ENCODE measurements around the gene ITSN2. TPM values are rescaled to one million over a fixed set of nuclear protein-coding genes. Genes with fewer than 3 reads are reported as not detected.
"Not testable (repeated sequence)": the region's sequence is repeated elsewhere in the genome, so short reads cannot be mapped to it uniquely, and the experiment has no call there.

Gene ITSN2
- total RNA-seq, 5 donors from 2014 or later (not counting 1 experiment from before 2014, with no cell fraction given): 95.7 to 110 (median 101) TPM

DNA sequence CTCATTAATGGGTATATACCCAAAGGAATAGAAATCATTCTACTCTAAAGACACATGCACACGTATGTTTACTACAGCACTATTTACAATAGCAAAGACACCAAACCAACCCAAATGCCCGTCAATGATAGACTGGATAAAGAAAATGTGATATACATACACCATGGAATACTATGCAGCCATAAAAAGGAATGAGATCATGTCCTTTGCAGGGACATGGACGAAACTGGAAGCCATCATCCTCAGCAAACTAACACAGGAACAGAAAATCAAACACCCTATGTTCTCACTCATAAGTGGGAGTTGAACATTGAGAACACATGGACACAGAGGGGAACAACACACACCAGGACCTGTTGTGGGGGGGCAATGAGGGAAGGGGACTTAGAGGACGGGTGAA lies 3.2 kb downstream of the ITSN2 start:
- H3K27me3 ChIP-seq (replicated peaks in 1 of 2; ENCODE audit: control insufficient read depth in 2 of 2, extremely low read depth in 1 of 2, insufficient read depth in 2 of 2, low read length in 1 of 2); H3K4me3 ChIP-seq (ENCODE audit: control insufficient read depth in 1 of 2, extremely low read depth in 1 of 2, low read length in 1 of 2); H3K27me3 Mint-ChIP-seq; H3K9me3 ChIP-seq; CTCF ChIA-PET; H3K36me3 ChIP-seq (ENCODE audit: control insufficient read depth in 2 of 2, extremely low read depth in 1 of 2, insufficient read depth in 1 of 2, low read length in 1 of 2); H3K36me3 Mint-ChIP-seq; H3K9me3 Mint-ChIP-seq; POLR2A ChIA-PET; H3K27ac ChIP-seq (ENCODE audit: low read length); ATAC-seq (replicated peaks in 1 of 4); DNase-seq: not testable (repeated sequence)
- H3K4me3 Mint-ChIP-seq: peak overlapping the region in 2 of 3 donors; percentile 23 to 45
- no CpG with 5 or more reads among the region's 4 CpGs for WGBS (ENCODE audit: insufficient coverage)
- peaks cover 20 to 23% of the 10 kb centered on the region in 2 experiments for H3K4me1 ChIP-seq (ENCODE audit: control insufficient read depth in 1 of 2, extremely low read depth in 1 of 2, insufficient read depth in 2 of 2, low read length in 2 of 2)
- peaks cover 66 to 72% (median 66%) of the 10 kb centered on the region in 3 donors for H3K4me1 Mint-ChIP-seq
- peak overlapping the region in 1 of 2 donors; percentile 15 for H3K27ac Mint-ChIP-seq

DNA sequence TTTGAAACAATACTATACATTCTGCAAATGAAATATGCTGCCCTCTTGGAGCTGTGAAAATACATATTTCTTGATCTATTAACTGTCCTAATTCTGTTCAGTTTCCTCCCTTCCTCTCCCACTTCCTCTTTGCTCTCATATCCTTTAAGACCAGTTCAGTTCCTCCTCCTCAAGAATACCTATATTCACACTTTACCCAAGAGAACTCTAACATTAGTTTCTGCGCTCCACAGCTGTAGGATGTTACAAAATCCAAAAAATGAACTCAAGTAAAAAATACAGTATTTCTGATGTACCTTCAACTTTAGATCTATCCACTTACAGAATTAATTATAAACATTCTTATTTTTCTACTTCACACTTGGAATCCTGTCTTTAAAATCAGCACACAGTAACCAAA lies 5.4 kb downstream of the ITSN2 start:
- H3K4me3 Mint-ChIP-seq: peak overlapping the region; percentile 7 to 69 (median 37)
- no peaks in the 10 kb centered on the region for H3K9me3 Mint-ChIP-seq
- ChIA-PET POLR2A (interaction anchor here in 1 of 2 donors (0.6 kb wide), 1 partner anchor 24 kb away, joined by 9 read pairs; no protein-coding TSS in a partner anchor), CTCF (no interaction called here)
- ATAC-seq (replicated peaks in 1 of 4): no peak
- Histone ChIP-seq H3K36me3 (ENCODE audit: control insufficient read depth in 2 of 2, extremely low read depth in 1 of 2, insufficient read depth in 1 of 2, low read length in 1 of 2) (no peaks in the 10 kb centered on the region), H3K27ac (ENCODE audit: low read length) (no peak overlapping the region), H3K4me3 (ENCODE audit: control insufficient read depth in 1 of 2, extremely low read depth in 1 of 2, low read length in 1 of 2) (no peak overlapping the region), H3K9me3 (no peaks in the 10 kb centered on the region), H3K27me3 (replicated peaks in 1 of 2; ENCODE audit: control insufficient read depth in 2 of 2, extremely low read depth in 1 of 2, insufficient read depth in 2 of 2, low read length in 1 of 2) (no peaks in the 10 kb centered on the region), H3K4me1 (ENCODE audit: control insufficient read depth in 1 of 2, extremely low read depth in 1 of 2, insufficient read depth in 2 of 2, low read length in 2 of 2) (peaks cover 16 to 31% of the 10 kb centered on the region in 2 experiments)
- no peak for DNase-seq
- WGBS (ENCODE audit: insufficient coverage): no CpG with 5 or more reads among the region's 1 CpG
- H3K4me1 Mint-ChIP-seq: peaks cover 78 to 85% (median 79%) of the 10 kb centered on the region in 3 donors
- H3K27me3 Mint-ChIP-seq: no peaks in the 10 kb centered on the region
- H3K27ac Mint-ChIP-seq: peak overlapping the region; percentile 0 to 7
- H3K36me3 Mint-ChIP-seq: peaks cover 5% of the 10 kb centered on the region

DNA sequence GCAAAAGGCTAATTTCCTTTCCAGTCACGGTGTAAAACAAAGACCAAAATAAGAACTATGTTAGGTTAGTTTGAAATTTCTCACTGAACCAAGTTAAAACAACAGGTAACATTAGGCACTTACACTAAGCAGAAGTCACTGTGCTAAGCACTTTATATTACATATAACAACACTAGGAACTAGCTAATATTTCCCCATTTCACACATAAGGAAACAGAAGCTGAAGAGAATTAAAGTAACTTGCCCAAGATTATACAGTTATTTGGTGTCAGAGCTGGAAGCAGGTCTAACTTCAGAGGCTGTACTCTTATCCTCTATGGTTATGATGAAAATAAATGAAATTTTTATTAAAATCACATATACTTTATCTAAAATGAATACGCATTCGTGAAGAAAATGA lies 5.9 kb downstream of the ITSN2 start:
- no peak for DNase-seq

DNA sequence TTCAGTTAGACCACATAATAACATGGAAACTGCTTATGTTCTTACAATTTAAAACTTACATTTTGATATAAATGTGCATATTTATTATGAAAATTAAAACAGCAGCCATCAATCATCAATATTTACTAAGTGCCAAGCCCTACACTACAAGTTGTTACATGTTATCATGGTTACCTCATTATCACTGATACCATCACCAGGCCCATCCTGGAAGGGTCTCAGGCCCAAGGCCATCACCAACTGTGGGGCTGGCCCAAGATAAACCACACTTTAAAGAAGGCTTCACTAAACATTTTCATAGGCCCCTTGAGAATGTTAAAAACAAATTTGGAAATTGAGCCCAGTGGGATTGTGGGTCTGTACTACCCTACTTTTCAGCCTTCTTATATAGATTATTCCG lies 6.4 kb downstream of the ITSN2 start:
- Histone ChIP-seq H3K4me3 (ENCODE audit: control insufficient read depth in 1 of 2, extremely low read depth in 1 of 2, low read length in 1 of 2) (no peak overlapping the region), H3K4me1 (ENCODE audit: control insufficient read depth in 1 of 2, extremely low read depth in 1 of 2, insufficient read depth in 2 of 2, low read length in 2 of 2) (peaks cover 16 to 30% of the 10 kb centered on the region in 2 experiments)
- peak overlapping the region in 1 of 3 donors; percentile 69 for H3K4me3 Mint-ChIP-seq

More for the DNA sequence above, 5.9 kb downstream of the ITSN2 start:
- Mint-ChIP-seq H3K4me3 (peak overlapping the region in 2 of 3 donors; percentile 40 to 69), H3K36me3 (peaks cover 5% of the 10 kb centered on the region), H3K9me3 (no peaks in the 10 kb centered on the region), H3K27me3 (no peaks in the 10 kb centered on the region), H3K27ac (no peak overlapping the region), H3K4me1 (peaks cover 84 to 91% (median 84%) of the 10 kb centered on the region in 3 donors)
- CTCF ChIA-PET: no interaction called here
- no CpG with 5 or more reads among the region's 3 CpGs for WGBS (ENCODE audit: insufficient coverage)
- no peaks in the 10 kb centered on the region for H3K27me3 ChIP-seq (replicated peaks in 1 of 2; ENCODE audit: control insufficient read depth in 2 of 2, extremely low read depth in 1 of 2, insufficient read depth in 2 of 2, low read length in 1 of 2)
- ATAC-seq (replicated peaks in 1 of 4): no peak
- POLR2A ChIA-PET: no interaction called here
- no peaks in the 10 kb centered on the region for H3K36me3 ChIP-seq (ENCODE audit: control insufficient read depth in 2 of 2, extremely low read depth in 1 of 2, insufficient read depth in 1 of 2, low read length in 1 of 2)
- no peak overlapping the region for H3K27ac ChIP-seq (ENCODE audit: low read length)
- H3K9me3 ChIP-seq: no peaks in the 10 kb centered on the region
- H3K4me3 ChIP-seq (ENCODE audit: control insufficient read depth in 1 of 2, extremely low read depth in 1 of 2, low read length in 1 of 2): no peak overlapping the region
- H3K4me1 ChIP-seq (ENCODE audit: control insufficient read depth in 1 of 2, extremely low read depth in 1 of 2, insufficient read depth in 2 of 2, low read length in 2 of 2): peaks cover 16 to 34% of the 10 kb centered on the region in 2 experiments

GRCh38 chr2:24353364-24353763 lies 7.0 kb downstream of the ITSN2 start:
- Histone ChIP-seq H3K27me3 (replicated peaks in 1 of 2; ENCODE audit: control insufficient read depth in 2 of 2, extremely low read depth in 1 of 2, insufficient read depth in 2 of 2, low read length in 1 of 2) (no peaks in the 10 kb centered on the region), H3K4me3 (ENCODE audit: control insufficient read depth in 1 of 2, extremely low read depth in 1 of 2, low read length in 1 of 2) (no peak overlapping the region), H3K4me1 (ENCODE audit: control insufficient read depth in 1 of 2, extremely low read depth in 1 of 2, insufficient read depth in 2 of 2, low read length in 2 of 2) (peaks cover 21 to 25% of the 10 kb centered on the region in 2 experiments), H3K9me3 (no peaks in the 10 kb centered on the region), H3K27ac (ENCODE audit: low read length) (no peak overlapping the region), H3K36me3 (ENCODE audit: control insufficient read depth in 2 of 2, extremely low read depth in 1 of 2, insufficient read depth in 1 of 2, low read length in 1 of 2) (no peaks in the 10 kb centered on the region)
- H3K27me3 Mint-ChIP-seq: no peaks in the 10 kb centered on the region
- no peak overlapping the region for H3K27ac Mint-ChIP-seq
- ATAC-seq (replicated peaks in 1 of 4): no peak
- H3K9me3 Mint-ChIP-seq: no peaks in the 10 kb centered on the region
- peaks cover 5% of the 10 kb centered on the region for H3K36me3 Mint-ChIP-seq
- WGBS (ENCODE audit: insufficient coverage): no CpG with 5 or more reads among the region's 5 CpGs
- H3K4me1 Mint-ChIP-seq: peaks cover 86 to 91% (median 86%) of the 10 kb centered on the region in 3 donors
- ChIA-PET CTCF (no interaction called here), POLR2A (no interaction called here)
- H3K4me3 Mint-ChIP-seq: peak overlapping the region in 1 of 3 donors; percentile 45
- DNase-seq: no peak

More for the DNA sequence above, 6.4 kb downstream of the ITSN2 start:
- Mint-ChIP-seq H3K4me1 (peaks cover 84 to 91% (median 87%) of the 10 kb centered on the region in 3 donors), H3K27me3 (no peaks in the 10 kb centered on the region), H3K9me3 (no peaks in the 10 kb centered on the region), H3K27ac (no peak overlapping the region), H3K36me3 (peaks cover 5% of the 10 kb centered on the region)
- ChIA-PET POLR2A (no interaction called here), CTCF (no interaction called here)
- Histone ChIP-seq H3K27ac (ENCODE audit: low read length) (no peak overlapping the region), H3K9me3 (no peaks in the 10 kb centered on the region), H3K27me3 (replicated peaks in 1 of 2; ENCODE audit: control insufficient read depth in 2 of 2, extremely low read depth in 1 of 2, insufficient read depth in 2 of 2, low read length in 1 of 2) (no peaks in the 10 kb centered on the region), H3K36me3 (ENCODE audit: control insufficient read depth in 2 of 2, extremely low read depth in 1 of 2, insufficient read depth in 1 of 2, low read length in 1 of 2) (no peaks in the 10 kb centered on the region)
- ATAC-seq (replicated peaks in 1 of 4) (no peak), DNase-seq (no peak)
- no CpG with 5 or more reads among the region's 1 CpG for WGBS (ENCODE audit: insufficient coverage)

GRCh38 chr2:24352664-24353063 lies 7.7 kb downstream of the ITSN2 start:
- no peaks in the 10 kb centered on the region for H3K36me3 ChIP-seq (ENCODE audit: control insufficient read depth in 2 of 2, extremely low read depth in 1 of 2, insufficient read depth in 1 of 2, low read length in 1 of 2)
- H3K27me3 ChIP-seq (replicated peaks in 1 of 2; ENCODE audit: control insufficient read depth in 2 of 2, extremely low read depth in 1 of 2, insufficient read depth in 2 of 2, low read length in 1 of 2): no peaks in the 10 kb centered on the region
- H3K9me3 Mint-ChIP-seq: no peaks in the 10 kb centered on the region
- POLR2A ChIA-PET: interaction anchor here (0.6 to 0.7 kb wide), 2 partner anchors 22 to 24 kb away, joined by 3 to 4 read pairs; no protein-coding TSS in a partner anchor
- H3K4me3 ChIP-seq (ENCODE audit: control insufficient read depth in 1 of 2, extremely low read depth in 1 of 2, low read length in 1 of 2): no peak overlapping the region
- H3K36me3 Mint-ChIP-seq: peaks cover 5% of the 10 kb centered on the region
- peak overlapping the region in 1 of 3 donors; percentile 45 for H3K4me3 Mint-ChIP-seq
- ATAC-seq (replicated peaks in 1 of 4): no peak
- no peaks in the 10 kb centered on the region for H3K9me3 ChIP-seq
- H3K4me1 ChIP-seq (ENCODE audit: control insufficient read depth in 1 of 2, extremely low read depth in 1 of 2, insufficient read depth in 2 of 2, low read length in 2 of 2): peaks cover 23% of the 10 kb centered on the region in 2 experiments
- peaks cover 81 to 87% (median 82%) of the 10 kb centered on the region in 3 donors for H3K4me1 Mint-ChIP-seq
- H3K27me3 Mint-ChIP-seq: no peaks in the 10 kb centered on the region
- no peak overlapping the region for H3K27ac ChIP-seq (ENCODE audit: low read length)
- CTCF ChIA-PET: no interaction called here
- no peak for DNase-seq
- peak overlapping the region in 1 of 2 donors; percentile 11 for H3K27ac Mint-ChIP-seq

Measured in T-cell (primary cell).